ENCODE measurements around the gene AAGAB.

Gene AAGAB

GRCh38 chr15:67242708-67243111 lies 11.8 kb downstream of the AAGAB start (continued):
- TF ChIP-seq, protein P1, sequence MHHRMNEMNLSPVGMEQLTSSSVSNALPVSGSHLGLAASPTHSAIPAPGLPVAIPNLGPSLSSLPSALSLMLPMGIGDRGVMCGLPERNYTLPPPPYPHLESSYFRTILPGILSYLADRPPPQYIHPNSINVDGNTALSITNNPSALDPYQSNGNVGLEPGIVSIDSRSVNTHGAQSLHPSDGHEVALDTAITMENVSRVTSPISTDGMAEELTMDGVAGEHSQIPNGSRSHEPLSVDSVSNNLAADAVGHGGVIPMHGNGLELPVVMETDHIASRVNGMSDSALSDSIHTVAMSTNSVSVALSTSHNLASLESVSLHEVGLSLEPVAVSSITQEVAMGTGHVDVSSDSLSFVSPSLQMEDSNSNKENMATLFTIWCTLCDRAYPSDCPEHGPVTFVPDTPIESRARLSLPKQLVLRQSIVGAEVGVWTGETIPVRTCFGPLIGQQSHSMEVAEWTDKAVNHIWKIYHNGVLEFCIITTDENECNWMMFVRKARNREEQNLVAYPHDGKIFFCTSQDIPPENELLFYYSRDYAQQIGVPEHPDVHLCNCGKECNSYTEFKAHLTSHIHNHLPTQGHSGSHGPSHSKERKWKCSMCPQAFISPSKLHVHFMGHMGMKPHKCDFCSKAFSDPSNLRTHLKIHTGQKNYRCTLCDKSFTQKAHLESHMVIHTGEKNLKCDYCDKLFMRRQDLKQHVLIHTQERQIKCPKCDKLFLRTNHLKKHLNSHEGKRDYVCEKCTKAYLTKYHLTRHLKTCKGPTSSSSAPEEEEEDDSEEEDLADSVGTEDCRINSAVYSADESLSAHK (tag by site-specific recombination; IDR thresholded peaks at IDR 0.05): no peak
- peak; percentile 72; the same call in 1 of the 2 replicates for TF ChIP-seq ZNF211 (tag by site-specific recombination; IDR thresholded peaks at IDR 0.05; ENCODE audit: low read depth)
- TF ChIP-seq GLIS1 (tag by site-specific recombination; IDR thresholded peaks at IDR 0.05): no peak
- TF ChIP-seq ZNF600 (tag by site-specific recombination; IDR thresholded peaks at IDR 0.05): peak; percentile 80
- TF ChIP-seq GLI4 (tag by site-specific recombination; IDR thresholded peaks at IDR 0.05): no peak
- peak; percentile 73 for TF ChIP-seq ZBTB17 (tag by site-specific recombination; IDR thresholded peaks at IDR 0.05)
- TF ChIP-seq HOXD13 (CRISPR knock-in tag; IDR thresholded peaks at IDR 0.05; ENCODE audit: borderline replicate concordance): no peak
- no peak for TF ChIP-seq ZNF23 (tag by site-specific recombination; IDR thresholded peaks at IDR 0.05; ENCODE audit: borderline replicate concordance)
- peak; percentile 84 for TF ChIP-seq ZNF394 (tag by site-specific recombination; IDR thresholded peaks at IDR 0.05; ENCODE audit: borderline replicate concordance)
- TF ChIP-seq ZNF433 (tag by site-specific recombination; IDR thresholded peaks at IDR 0.05; ENCODE audit: low read depth): no peak
- TF ChIP-seq ZSCAN30 (tag by site-specific recombination; IDR thresholded peaks at IDR 0.05): no peak
- 0 out of 2 replicates have a peak, but pooled peaks have one; percentile 9 for TF ChIP-seq MZF1 (tag by site-specific recombination; IDR thresholded peaks at IDR 0.05; ENCODE audit: borderline replicate concordance)
- 0 out of 2 replicates have a peak, but pooled peaks have one; percentile 72 for TF ChIP-seq SP7 (tag by site-specific recombination; IDR thresholded peaks at IDR 0.05)
- TF ChIP-seq SCRT2 (tag by site-specific recombination; IDR thresholded peaks at IDR 0.05): no peak
- TF ChIP-seq ZNF223 (tag by site-specific recombination; IDR thresholded peaks at IDR 0.05): no peak
- no peak for TF ChIP-seq ZSCAN18 (tag by site-specific recombination; IDR thresholded peaks at IDR 0.05)
- TF ChIP-seq ZNF133 (tag by site-specific recombination; IDR thresholded peaks at IDR 0.05): no peak
- no peak for TF ChIP-seq ZNF501 (tag by site-specific recombination; IDR thresholded peaks at IDR 0.05)
- TF ChIP-seq ZNF623 (tag by site-specific recombination; IDR thresholded peaks at IDR 0.05): no peak
- no peak for TF ChIP-seq ZNF174 (tag by site-specific recombination; IDR thresholded peaks at IDR 0.05)
- no peak for TF ChIP-seq YY2 (tag by site-specific recombination; IDR thresholded peaks at IDR 0.05)
- TF ChIP-seq FEZF1 (tag by site-specific recombination; IDR thresholded peaks at IDR 0.05): no peak
- no peak for TF ChIP-seq HOXA7 (CRISPR knock-in tag; IDR thresholded peaks at IDR 0.05; ENCODE audit: borderline replicate concordance)
- TF ChIP-seq ZNF175 (tag by site-specific recombination; IDR thresholded peaks at IDR 0.05): no peak
- TF ChIP-seq ZNF629 (tag by site-specific recombination; IDR thresholded peaks at IDR 0.05): no peak
- TF ChIP-seq PRDM6 (tag by site-specific recombination; IDR thresholded peaks at IDR 0.05): peak; percentile 63
- no peak for TF ChIP-seq ZNF624 (tag by site-specific recombination; IDR thresholded peaks at IDR 0.05)
- no peak for TF ChIP-seq ZNF548 (tag by site-specific recombination; IDR thresholded peaks at IDR 0.05)
- TF ChIP-seq ZBTB44 (tag by site-specific recombination; IDR thresholded peaks at IDR 0.05): peak; percentile 65
- peak; percentile 93 for TF ChIP-seq KLF10 (tag by site-specific recombination; IDR thresholded peaks at IDR 0.05)
- no peak for TF ChIP-seq ZNF19 (tag by site-specific recombination; IDR thresholded peaks at IDR 0.05; ENCODE audit: low read depth)
